Body of pancreas (tissue), 4 donors: Measurements from ENCODE around the gene CNIH1. TPM values are rescaled to one million over a fixed set of nuclear protein-coding genes. Genes with fewer than 3 reads are reported as not detected.

Experiments used
- ATAC-seq: fragments of 150-250 bp; one replicate; pipeline ENCODE4 v1.9.1; 2016
- DNase-seq, 4 donors: peaks; one replicate each; pipeline ENCODE4 v3.0.0-alpha.2; 2019
- H3K27ac ChIP-seq, 4 donors: fragments of 200-600 bp; sonication (generic); 1 replicate in 3 of 4; 2 replicates in 1 of 4; pipeline versions ENCODE4 v1.5.1 to v1.6.1; 2016 to 2019; ENCODE audit warnings: mild to moderate bottlenecking in 1 of 4, mixed read lengths in 1 of 4, moderate library complexity in 1 of 4
- H3K27me3 ChIP-seq, 2 donors: fragments of 200-600 bp; sonication (generic); one replicate each; pipeline ENCODE4 v1.6.0; 2016; ENCODE audit warnings: mild to moderate bottlenecking in 1 of 2
- H3K36me3 ChIP-seq, 2 donors: fragments of 200-600 bp; sonication (generic); replicated peaks in 1 of 2; 2 replicates each; pipeline ENCODE4 v1.5.1; 2016; ENCODE audit warnings: low read depth in 2 of 2; ENCODE audit not compliant: insufficient read depth in 1 of 2
- H3K4me1 ChIP-seq: fragments of 200-600 bp; sonication (generic); one replicate; pipeline ENCODE4 v1.6.0; 2016
- H3K4me3 ChIP-seq, 2 donors: fragments of 200-600 bp; sonication (generic); 1 replicate in 1 of 2; 2 replicates in 1 of 2; pipeline ENCODE4 v1.5.1; 2016 to 2019
- H3K9me3 ChIP-seq, 3 donors: fragments of 200-600 bp; sonication (generic); 1 replicate in 2 of 3; 2 replicates in 1 of 3; pipeline ENCODE4 v1.5.1; 2016
- POLR2A ChIP-seq, 3 donors: fragments of 450-650 bp; IDR thresholded peaks; one replicate each; pipeline ENCODE4 v1.6.1; 2016; ENCODE audit warnings: antibody characterized with exemption in 3 of 3, mild to moderate bottlenecking in 2 of 3
- WGBS, 2 donors: methylation state at CpG; one replicate each; pipeline ENCODE4 v1.1.5; 2017; 5-methylcytosine and 5-hydroxymethylcytosine counted together
- intact Hi-C: fragments of 100-400 bp; cut with DNase I; formaldehyde crosslinking; loops from one replicate; pipeline ENCODE4 v1.15.1; 2023
- total RNA-seq, 2 donors: library from RNA; depleted of rRNA; stranded (reverse); fragments of >200 nt; gene quantifications; one replicate each; pipeline ENCODE4 v1.1.0, GENCODE V29; 2016
- TF ChIP-seq, protein P1 (sequence below), 7 experiments: fragments of 450-650 bp in 4 of 7; fragments of 200-600 bp in 3 of 7; sonication (generic) in 3 of 7; IDR thresholded peaks; one replicate each; pipeline ENCODE4 v1.5.1; 2016 to 2019; ENCODE audit warnings: antibody characterized with exemption in 7 of 7

Gene CNIH1
- total RNA-seq, 2 donors from 2014 or later = 15.2 to 18.2 TPM

DNA sequence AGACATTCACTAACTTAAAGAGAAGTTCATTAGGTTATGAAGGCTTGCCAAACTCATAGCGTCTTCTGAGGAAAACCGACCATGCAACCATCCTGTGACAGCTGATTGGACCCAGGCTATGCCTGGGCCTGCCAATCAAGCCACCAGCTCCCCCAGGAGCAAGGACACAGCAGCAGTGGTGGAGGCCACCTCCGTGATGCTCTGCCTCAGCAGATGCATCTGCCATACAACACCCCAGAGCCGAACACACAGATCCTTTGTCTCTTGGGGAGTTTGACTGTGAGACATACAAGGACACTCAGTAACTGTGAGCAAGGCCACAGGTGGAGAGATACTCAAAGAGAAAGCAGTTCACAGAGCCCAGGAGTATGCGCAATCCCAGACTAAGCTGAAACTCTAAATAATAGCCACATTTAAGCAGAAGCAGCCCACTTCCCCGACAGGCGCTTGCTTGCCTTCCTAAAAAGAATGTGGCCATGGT lies 10.0 kb upstream of the CNIH1 start:
- Histone ChIP-seq H3K4me1 (no peaks in the 10 kb centered on the region), H3K27ac (no peak overlapping the region), H3K9me3 (no peaks in the 10 kb centered on the region), H3K4me3 (no peak overlapping the region), H3K36me3 (no peaks in the 10 kb centered on the region), H3K27me3 (peaks cover 0 to 18% of the 10 kb centered on the region in 2 donors)
- 80 to 89% methylated on average over 6 to 7 of the region's 7 CpGs for WGBS, 2 donors
- no peak for TF ChIP-seq POLR2A (IDR thresholded peaks at IDR 0.05)
- TF ChIP-seq, protein P1, sequence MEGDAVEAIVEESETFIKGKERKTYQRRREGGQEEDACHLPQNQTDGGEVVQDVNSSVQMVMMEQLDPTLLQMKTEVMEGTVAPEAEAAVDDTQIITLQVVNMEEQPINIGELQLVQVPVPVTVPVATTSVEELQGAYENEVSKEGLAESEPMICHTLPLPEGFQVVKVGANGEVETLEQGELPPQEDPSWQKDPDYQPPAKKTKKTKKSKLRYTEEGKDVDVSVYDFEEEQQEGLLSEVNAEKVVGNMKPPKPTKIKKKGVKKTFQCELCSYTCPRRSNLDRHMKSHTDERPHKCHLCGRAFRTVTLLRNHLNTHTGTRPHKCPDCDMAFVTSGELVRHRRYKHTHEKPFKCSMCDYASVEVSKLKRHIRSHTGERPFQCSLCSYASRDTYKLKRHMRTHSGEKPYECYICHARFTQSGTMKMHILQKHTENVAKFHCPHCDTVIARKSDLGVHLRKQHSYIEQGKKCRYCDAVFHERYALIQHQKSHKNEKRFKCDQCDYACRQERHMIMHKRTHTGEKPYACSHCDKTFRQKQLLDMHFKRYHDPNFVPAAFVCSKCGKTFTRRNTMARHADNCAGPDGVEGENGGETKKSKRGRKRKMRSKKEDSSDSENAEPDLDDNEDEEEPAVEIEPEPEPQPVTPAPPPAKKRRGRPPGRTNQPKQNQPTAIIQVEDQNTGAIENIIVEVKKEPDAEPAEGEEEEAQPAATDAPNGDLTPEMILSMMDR (IDR thresholded peaks at IDR 0.05) = no peak
- intact Hi-C loops = no loop called here
- DNase-seq (no peak), ATAC-seq (no peak)

DNA sequence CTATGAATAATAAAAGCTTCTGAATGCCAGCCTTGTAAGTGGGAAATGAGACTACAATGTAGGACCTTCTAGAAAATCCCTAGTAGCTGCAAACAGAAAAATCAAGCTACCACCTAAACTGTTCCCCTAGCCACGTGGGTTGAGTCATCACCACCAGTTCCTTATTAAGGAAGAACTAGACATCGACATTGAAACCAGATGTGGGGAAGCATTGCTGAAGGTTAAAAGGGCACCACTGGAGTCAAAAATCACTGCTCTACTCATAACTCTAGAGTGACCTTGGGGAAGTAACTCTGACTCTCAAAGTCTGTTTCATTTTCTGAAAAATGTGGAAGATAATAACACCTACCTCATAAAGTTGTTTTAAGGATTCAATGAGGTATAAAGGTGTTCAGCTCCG lies 9.4 kb upstream of the CNIH1 start:
- Histone ChIP-seq H3K4me1 (no peaks in the 10 kb centered on the region), H3K9me3 (no peaks in the 10 kb centered on the region), H3K27me3 (peaks cover 0 to 15% of the 10 kb centered on the region in 2 donors), H3K4me3 (no peak overlapping the region), H3K27ac (no peak overlapping the region), H3K36me3 (no peaks in the 10 kb centered on the region)
- 55 to 70% methylated on average over 3 of the region's 3 CpGs for WGBS, 2 donors
- ATAC-seq = no peak
- DNase-seq = peak in 1 of 4 donors; percentile 27
- intact Hi-C loops = no loop called here
- no peak for TF ChIP-seq POLR2A (IDR thresholded peaks at IDR 0.05)
- TF ChIP-seq, protein P1 (IDR thresholded peaks at IDR 0.05) = no peak

DNA sequence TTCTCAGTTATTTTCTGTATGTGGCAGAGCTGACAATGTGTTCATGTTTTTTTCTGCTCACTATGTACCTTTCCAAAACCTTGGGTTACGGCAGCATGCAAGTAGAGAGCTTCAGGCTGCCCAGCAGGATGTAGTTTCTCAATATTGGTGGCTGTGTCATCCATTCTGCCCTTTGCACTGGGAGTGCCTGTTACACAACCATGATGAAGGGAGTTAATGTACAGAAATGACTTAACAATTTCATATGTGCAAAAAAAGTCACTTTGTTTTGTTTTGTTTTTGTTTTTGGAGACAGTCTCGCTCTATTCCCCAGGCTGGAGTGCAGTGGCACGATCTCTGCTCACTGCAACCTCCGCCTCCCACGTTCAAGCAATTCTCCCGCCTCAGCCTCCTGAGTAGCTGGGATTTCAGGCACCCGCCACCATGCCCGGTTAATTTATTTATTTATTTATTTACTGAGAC lies 6.1 kb upstream of the CNIH1 start:
- Histone ChIP-seq H3K9me3 (no peaks in the 10 kb centered on the region), H3K27me3 (peaks cover 0 to 6% of the 10 kb centered on the region in 2 donors), H3K4me1 (no peaks in the 10 kb centered on the region), H3K4me3 (no peak overlapping the region), H3K36me3 (no peaks in the 10 kb centered on the region), H3K27ac (no peak overlapping the region)
- ATAC-seq (no peak), DNase-seq (peak in 1 of 4 donors; percentile 47)
- TF ChIP-seq POLR2A (IDR thresholded peaks at IDR 0.05) = no peak
- TF ChIP-seq, protein P1 (IDR thresholded peaks at IDR 0.05) = no peak
- intact Hi-C loops = no loop called here
- WGBS, 2 donors = 86 to 89% methylated on average over 8 of the region's 8 CpGs

DNA sequence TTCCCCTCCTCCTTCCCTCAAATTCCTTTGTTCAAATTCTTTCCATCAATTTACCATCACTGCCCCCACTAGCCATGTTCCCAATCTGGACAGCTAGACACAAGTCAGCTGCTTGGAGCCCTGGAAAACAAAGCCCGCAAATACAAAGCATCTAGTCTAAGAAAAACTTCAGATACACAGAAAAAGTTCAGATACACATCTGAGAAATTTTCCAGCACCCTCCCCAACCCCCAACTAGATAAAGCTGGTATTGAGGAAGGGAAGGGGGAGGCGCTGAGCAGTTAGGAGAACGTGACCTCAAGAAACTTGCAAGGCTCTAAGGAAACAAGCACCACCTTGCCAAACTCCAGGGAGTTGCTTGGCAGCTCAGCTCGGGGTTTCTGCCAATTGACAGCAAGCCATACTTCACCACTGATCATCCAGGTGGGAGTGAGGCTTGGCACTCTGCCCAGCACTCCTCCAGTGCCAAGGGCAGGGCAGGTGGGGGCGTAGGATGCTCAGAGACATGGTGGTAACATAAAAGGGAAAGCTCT lies 5.1 kb upstream of the CNIH1 start:
- no peak for DNase-seq
- Histone ChIP-seq H3K4me1 (peaks cover 4% of the 10 kb centered on the region), H3K9me3 (no peaks in the 10 kb centered on the region), H3K36me3 (no peaks in the 10 kb centered on the region), H3K27me3 (peaks cover 0 to 4% of the 10 kb centered on the region in 2 donors), H3K27ac (no peak overlapping the region), H3K4me3 (no peak overlapping the region)
- intact Hi-C loops = no loop called here
- TF ChIP-seq, protein P1 (IDR thresholded peaks at IDR 0.05) = no peak
- no peak for TF ChIP-seq POLR2A (IDR thresholded peaks at IDR 0.05)
- ATAC-seq = no peak
- 18 to 24% methylated on average over 5 of the region's 5 CpGs for WGBS, 2 donors

DNA sequence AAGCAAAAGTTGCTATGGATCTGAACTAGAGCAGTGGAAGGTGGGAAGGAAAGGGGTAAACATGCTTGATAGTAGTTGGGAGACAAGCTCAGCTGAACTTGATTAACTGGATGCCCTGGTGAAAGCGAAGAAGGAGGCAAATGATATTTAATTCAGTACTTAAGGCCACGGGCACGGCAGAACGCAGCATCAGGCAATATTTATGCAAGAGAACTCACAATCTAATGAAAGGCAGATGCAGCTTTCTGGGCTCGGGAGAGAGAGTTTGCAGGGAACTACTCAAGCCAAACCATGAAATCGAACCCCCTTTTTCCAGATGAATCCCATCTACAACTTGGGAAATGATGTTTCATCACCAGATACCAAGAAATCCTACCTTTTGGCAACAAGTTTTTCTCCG lies 3.5 kb upstream of the CNIH1 start:
- no peak overlapping the region for H3K27ac ChIP-seq
- no peak for TF ChIP-seq POLR2A (IDR thresholded peaks at IDR 0.05)
- TF ChIP-seq, protein P1 (IDR thresholded peaks at IDR 0.05) = no peak

More for the DNA sequence above, 3.5 kb upstream of the CNIH1 start:
- intact Hi-C loops = no loop called here
- Histone ChIP-seq H3K27me3 (no peaks in the 10 kb centered on the region), H3K36me3 (no peaks in the 10 kb centered on the region), H3K9me3 (no peaks in the 10 kb centered on the region), H3K4me3 (no peak overlapping the region), H3K4me1 (peaks cover 12% of the 10 kb centered on the region)
- ATAC-seq (no peak), DNase-seq (no peak)
- WGBS, 2 donors = 75 to 79% methylated on average over 7 of the region's 7 CpGs
